GM19099 (cell line): Measurements from ENCODE around the gene TRABD2B.

Source experiments
- POLR2A ChIP-seq: IDR thresholded peaks from 3 replicates; pipeline ENCODE4 v1.6.1; 2011; ENCODE audit warnings: low read depth; ENCODE audit not compliant: insufficient read length; ENCODE audit errors: extremely low read depth

The TRABD2B gene

DNA sequence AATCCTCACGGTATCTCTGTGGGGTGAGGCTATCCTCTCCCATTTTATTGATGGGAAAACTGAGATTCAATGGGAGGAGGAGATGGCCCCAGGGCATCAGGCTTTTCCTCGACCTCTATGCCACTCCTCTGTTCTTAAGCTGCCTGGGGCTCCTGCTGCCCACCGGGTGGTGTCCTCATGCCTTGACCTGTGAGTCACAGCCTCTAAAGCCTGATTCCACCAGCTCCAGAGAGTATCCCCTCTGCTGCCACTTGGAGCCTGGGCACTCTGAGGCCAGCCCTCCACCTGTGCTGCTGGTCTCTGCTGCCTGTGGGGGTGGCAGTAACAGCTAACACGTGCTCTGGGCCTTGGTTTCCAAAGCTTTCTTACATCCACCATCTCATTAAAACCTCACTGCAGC, 241.2 kb downstream of the TRABD2B start:
- TF ChIP-seq POLR2A: no peak

- TF ChIP-seq POLR2A: no peak
These were observed 241.8 kb downstream of the TRABD2B start for GRCh38 chr1:47755101-47755990.

DNA sequence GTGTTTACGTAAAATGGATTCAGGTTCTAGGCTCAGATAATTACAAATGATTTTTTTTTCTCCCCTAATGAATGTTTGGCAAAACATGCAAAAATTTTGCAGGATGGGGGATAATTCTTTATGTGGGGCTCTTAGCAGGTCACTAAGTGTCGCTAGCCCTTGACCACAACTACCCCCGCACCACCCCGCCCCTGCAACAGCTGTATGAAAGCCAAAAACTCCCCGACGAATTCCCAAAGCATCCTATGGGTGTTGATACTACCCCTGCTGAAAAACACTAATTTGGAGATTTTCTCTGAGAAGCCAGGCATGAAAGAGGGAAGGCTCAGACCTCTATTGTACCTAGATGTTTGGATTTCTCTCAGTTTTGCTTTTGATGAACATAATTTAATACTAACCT, 243.0 kb downstream of the TRABD2B start:
- TF ChIP-seq POLR2A: no peak

DNA sequence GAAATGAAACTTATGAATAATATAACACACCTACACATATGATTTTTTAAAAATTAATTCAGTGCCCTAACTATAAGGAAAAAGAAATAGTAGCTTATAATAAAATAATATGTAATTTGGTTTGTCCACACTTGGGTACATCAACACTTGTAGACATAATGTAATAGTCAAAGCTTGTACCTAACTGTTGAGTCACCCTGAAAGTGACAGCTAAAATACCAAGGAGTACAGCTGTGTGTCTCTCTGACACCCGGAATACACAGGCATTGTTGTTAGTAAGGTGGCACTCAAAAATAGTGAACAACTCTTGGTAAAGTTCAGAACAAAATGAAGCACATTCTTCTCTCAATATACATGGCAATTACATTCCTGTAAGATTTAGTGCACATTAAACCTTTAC, 243.4 kb downstream of the TRABD2B start:
- TF ChIP-seq POLR2A: no peak

- TF ChIP-seq POLR2A: no peak
These were observed 244.6 kb downstream of the TRABD2B start for GRCh38 chr1:47752559-47752958.

GRCh38 chr1:47751996-47752451, 245.2 kb downstream of the TRABD2B start:
- TF ChIP-seq POLR2A: no peak

- no peak for TF ChIP-seq POLR2A
These were observed 246.0 kb downstream of the TRABD2B start for GRCh38 chr1:47751193-47751592.

GRCh38 chr1:47745715-47746609, 251.2 kb downstream of the TRABD2B start:
- TF ChIP-seq POLR2A: no peak

- no peak for TF ChIP-seq POLR2A
These were observed 254.1 kb downstream of the TRABD2B start for GRCh38 chr1:47742890-47743760.

- TF ChIP-seq POLR2A: no peak
These were observed 258.5 kb downstream of the TRABD2B start for GRCh38 chr1:47738560-47739182.

DNA sequence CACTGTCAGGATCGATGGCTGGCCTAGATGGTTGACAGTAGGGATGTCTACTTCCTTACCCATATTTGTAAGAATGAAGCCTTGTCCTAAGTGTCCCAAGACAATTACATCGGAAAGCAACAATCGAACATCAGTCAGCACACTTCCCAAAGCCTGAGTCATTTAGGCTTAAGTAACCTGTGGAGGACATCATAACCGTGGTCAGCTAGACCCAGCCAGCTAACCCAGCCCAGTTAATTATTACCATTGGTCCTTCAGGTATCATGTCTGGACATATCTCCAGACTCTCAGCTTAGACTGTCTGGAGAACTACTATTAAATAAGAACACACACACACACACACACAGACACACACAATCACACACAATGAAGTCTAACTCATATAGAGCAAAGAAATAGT, 264.7 kb downstream of the TRABD2B start:
- TF ChIP-seq POLR2A: no peak

DNA sequence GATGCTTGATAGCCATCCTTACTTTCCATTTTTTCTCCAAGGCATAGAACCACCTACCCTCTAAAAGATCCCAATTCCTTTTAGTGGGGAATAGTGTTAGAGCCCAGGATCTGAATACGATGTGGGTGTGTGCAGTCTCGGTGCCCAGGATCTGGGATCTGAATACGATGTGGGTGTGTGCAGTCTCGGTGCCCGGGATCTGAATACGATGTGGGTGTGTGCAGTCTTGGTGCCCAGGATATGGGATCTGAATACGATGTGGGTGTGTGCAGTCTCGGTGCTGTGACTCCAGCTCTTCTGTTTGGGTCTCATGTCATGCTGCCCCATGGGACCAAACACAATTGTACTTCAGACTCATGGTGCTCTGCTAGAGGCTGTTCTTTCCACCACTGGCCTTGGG, 265.5 kb downstream of the TRABD2B start:
- TF ChIP-seq POLR2A: no peak

- no peak for TF ChIP-seq POLR2A
These were observed 267.5 kb downstream of the TRABD2B start for GRCh38 chr1:47729685-47730084.

GRCh38 chr1:47727697-47728085, 269.5 kb downstream of the TRABD2B start:
- TF ChIP-seq POLR2A: no peak
